Panc1 (cell line): ENCODE results near the gene SLFNL1. TPM values are rescaled to one million over a fixed set of nuclear protein-coding genes. Genes with fewer than 3 reads are reported as not detected.
A peak's percentile ranks its signal among the peaks of the same experiment; 100 is the strongest.

ENCODE experiments used
- ATAC-seq: fragments of 200-7000 bp; cut with Tn5 transposase; 2 replicates; pipeline ENCODE4 v1.9.1; 2020; ENCODE audit warnings: mild to moderate bottlenecking, moderate library complexity
- Bru-seq: library from RNA; stranded (reverse); fragments of 400-500 nt; gene quantifications from one replicate; lab custom pipeline; 2021; lab: Mats Ljungman, UMichigan
- BruChase-seq, 2 experiments: library from RNA; stranded (reverse); fragments of 400-500 nt; gene quantifications; one replicate each; lab custom pipeline; 2021; lab: Mats Ljungman, UMichigan
- BruUV-seq: library from RNA; stranded (reverse); fragments of 400-500 nt; replicated peaks from 2 replicates; lab custom pipeline; 2021; lab: Mats Ljungman, UMichigan
- CTCF ChIA-PET: fragments of 300-600 bp; sonication (Branson Sonifier 250); formaldehyde crosslinking; loops from one replicate; lab custom pipeline; 2022; ENCODE audit warnings: antibody characterized with exemption; lab: Charles Lee
- POLR2A ChIA-PET: fragments of 300-600 bp; sonication (Branson Sonifier 250); formaldehyde crosslinking; loops from one replicate; lab custom pipeline; 2022; ENCODE audit warnings: antibody characterized with exemption; lab: Charles Lee
- DNase-seq: peaks from one replicate; pipeline ENCODE4 v3.0.0-alpha.2; 2010; ENCODE audit warnings: low read depth, low spot score
- H3K27ac ChIP-seq: 2 replicates; pipeline ENCODE4 v1.5.1; 2011; ENCODE audit warnings: mild to moderate bottlenecking, low read length, inconsistent platforms
- H3K27me3 ChIP-seq: fragments of 200-500 bp; sonication (Bioruptor generic); 2 replicates; pipeline ENCODE4 v1.6.0; 2014; ENCODE audit warnings: low read length, inconsistent platforms; ENCODE audit not compliant: control insufficient read depth, insufficient read depth
- H3K36me3 ChIP-seq: fragments of 200-500 bp; sonication (Bioruptor generic); 2 replicates; pipeline ENCODE4 v1.5.1; 2014; ENCODE audit warnings: inconsistent platforms, mild to moderate bottlenecking, low read length, moderate library complexity; ENCODE audit not compliant: control insufficient read depth, insufficient read depth
- H3K4me1 ChIP-seq: 2 replicates; pipeline ENCODE4 v1.5.1; 2011; ENCODE audit warnings: inconsistent platforms, mild to moderate bottlenecking, low read length, moderate library complexity; ENCODE audit not compliant: control insufficient read depth, insufficient read depth
- H3K4me3 ChIP-seq, 2 experiments: 2 replicates each; pipeline ENCODE4 v1.5.1; 2011 to 2012; ENCODE audit warnings: low read depth in 2 of 2, low read length in 2 of 2, mild to moderate bottlenecking in 2 of 2, inconsistent platforms in 1 of 2, moderate library complexity in 1 of 2
- H3K9me3 ChIP-seq: fragments of 200-500 bp; sonication (Bioruptor generic); 2 replicates; pipeline ENCODE4 v1.5.1; 2014; ENCODE audit warnings: low read depth, mild to moderate bottlenecking, inconsistent platforms, low read length, moderate library complexity; ENCODE audit not compliant: control insufficient read depth, insufficient read depth
- POLR2AphosphoS5 ChIP-seq: IDR thresholded peaks from 2 replicates; pipeline ENCODE4 v1.6.1; 2012; ENCODE audit warnings: mild to moderate bottlenecking, low read depth, low read length, moderate library complexity
- SIN3A ChIP-seq: IDR thresholded peaks from 2 replicates; pipeline ENCODE4 v1.6.1; 2012; ENCODE audit warnings: low read depth, mild to moderate bottlenecking, low read length, moderate library complexity, borderline replicate concordance; ENCODE audit not compliant: insufficient read depth
- TCF7L2 ChIP-seq: IDR thresholded peaks from 2 replicates; pipeline ENCODE4 v1.6.1; 2011; ENCODE audit warnings: mild to moderate bottlenecking, low read depth, low read length, inconsistent platforms
- in situ Hi-C: cut with HindIII; loops from 2 replicates; pipeline ENCODE4 v1.10.0; 2016; ENCODE audit warnings: low sequenced_read_pairs, low pct_unique_long_range_greater_than_20kb
- intact Hi-C: fragments of 100-400 bp; cut with micrococcal nuclease; formaldehyde crosslinking; loops from one replicate; pipeline ENCODE4 v1.10.0; 2022; ENCODE audit not compliant: unreplicated experiment
- long read RNA-seq: library from polyadenylated mRNA; unstranded; transcript quantifications from one replicate; pipeline ENCODE4 v2.0.0, GENCODE V29; 2021; ENCODE audit not compliant: unreplicated experiment
- polyA plus RNA-seq: library from polyadenylated mRNA; unstranded; fragments of >200 nt; gene quantifications from one replicate; pipeline ENCODE4 v1.2.1, GENCODE V29; 2012; ENCODE audit warnings: missing spikeins; ENCODE audit not compliant: insufficient read length
- total RNA-seq: library from RNA; stranded (reverse); gene quantifications from one replicate; pipeline ENCODE4 v1.2.1, GENCODE V29; 2021; ENCODE audit not compliant: unreplicated experiment
- TF ChIP-seq, protein P1 (sequence below), 2 experiments: IDR thresholded peaks; 2 replicates each; pipeline ENCODE4 v1.6.1; 2011 to 2012; ENCODE audit warnings: low read depth in 2 of 2, control low read depth in 1 of 2, low read length in 1 of 2, mild to moderate bottlenecking in 1 of 2, moderate library complexity in 1 of 2; ENCODE audit not compliant: insufficient read depth in 1 of 2
- TF ChIP-seq, protein P2 (sequence below): fragments of 450-650 bp; IDR thresholded peaks from 2 replicates; pipeline ENCODE4 v1.5.1; 2017; ENCODE audit warnings: mild to moderate bottlenecking

Gene SLFNL1
- total RNA-seq (0.10 TPM), Bru-seq, nascent RNA (percentile 30 among the genes with signal in this experiment), BruChase-seq, experiment 1, labeled RNA remaining after a 2-hour chase (percentile 16 among the genes with signal in this experiment), BruChase-seq, experiment 2, labeled RNA remaining after a 6-hour chase (percentile 14 among the genes with signal in this experiment)
- polyA plus RNA-seq = 1.3 TPM
- long read RNA-seq, partial matches to known transcripts = 1 of 45 reads
- long read RNA-seq, other reads (novel, unspliced or antisense) = 44 of 45 reads

DNA sequence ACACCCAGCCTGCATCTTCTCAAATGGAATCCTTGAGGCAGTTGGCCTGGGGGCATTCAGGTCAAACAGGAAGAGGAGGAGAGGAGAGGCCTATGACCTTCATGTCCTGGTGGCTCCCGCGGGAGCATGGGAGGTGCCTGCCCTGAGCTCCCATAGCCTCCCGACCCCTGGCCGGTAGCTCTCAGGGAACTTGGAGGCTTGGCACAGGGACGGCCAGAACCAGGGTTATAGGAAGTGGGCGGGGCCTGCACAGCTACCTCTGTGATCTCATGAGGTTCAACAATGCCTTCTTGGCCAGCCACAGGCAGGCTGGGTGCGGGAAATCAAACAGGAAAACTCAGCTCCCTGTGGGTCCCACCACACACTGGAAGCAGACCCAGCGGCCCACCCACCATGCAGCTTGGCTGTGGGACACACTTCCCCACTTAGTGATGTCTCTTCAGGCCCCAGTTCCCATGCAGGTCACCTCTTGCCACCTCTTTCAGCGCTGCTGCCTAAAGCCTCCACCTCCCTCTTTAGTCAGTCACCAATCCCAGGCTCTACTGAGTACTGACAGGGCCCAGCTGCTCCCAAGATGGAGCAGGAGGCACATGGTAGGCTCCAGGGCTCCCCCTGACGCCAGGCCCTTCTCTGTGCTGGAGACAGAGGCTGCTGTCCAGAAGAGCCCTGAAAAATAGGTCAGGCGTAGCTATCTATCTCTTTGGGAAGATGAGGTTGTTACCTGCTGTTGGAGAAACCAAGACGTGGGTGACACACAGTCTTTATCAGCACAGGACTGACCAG is at the start of gene SLFNL1:
Gene SLFNL1, minus strand, starts transcription at position 200 of the 783 bp plus-strand sequence. CDS start 1,065 bp downstream, outside the sequence.
- ChIA-PET POLR2A (interaction anchor here (0.7 kb wide), 1 partner anchor 55 kb away, joined by 3 read pairs; no protein-coding TSS in a partner anchor), CTCF (interaction anchor here (0.6 kb wide), 1 partner anchor 226 kb away, joined by 9 read pairs; no protein-coding TSS in a partner anchor)
- peak within 1 kb of the TSS; percentile 65 for H3K27ac ChIP-seq
- H3K27me3 ChIP-seq = no peaks in the 10 kb centered on the region
- no TSS peak for BruUV-seq
- TF ChIP-seq POLR2AphosphoS5 = peak; percentile 64
- no peak for TF ChIP-seq SIN3A
- TF ChIP-seq TCF7L2 = no peak
- TF ChIP-seq, protein P1, sequence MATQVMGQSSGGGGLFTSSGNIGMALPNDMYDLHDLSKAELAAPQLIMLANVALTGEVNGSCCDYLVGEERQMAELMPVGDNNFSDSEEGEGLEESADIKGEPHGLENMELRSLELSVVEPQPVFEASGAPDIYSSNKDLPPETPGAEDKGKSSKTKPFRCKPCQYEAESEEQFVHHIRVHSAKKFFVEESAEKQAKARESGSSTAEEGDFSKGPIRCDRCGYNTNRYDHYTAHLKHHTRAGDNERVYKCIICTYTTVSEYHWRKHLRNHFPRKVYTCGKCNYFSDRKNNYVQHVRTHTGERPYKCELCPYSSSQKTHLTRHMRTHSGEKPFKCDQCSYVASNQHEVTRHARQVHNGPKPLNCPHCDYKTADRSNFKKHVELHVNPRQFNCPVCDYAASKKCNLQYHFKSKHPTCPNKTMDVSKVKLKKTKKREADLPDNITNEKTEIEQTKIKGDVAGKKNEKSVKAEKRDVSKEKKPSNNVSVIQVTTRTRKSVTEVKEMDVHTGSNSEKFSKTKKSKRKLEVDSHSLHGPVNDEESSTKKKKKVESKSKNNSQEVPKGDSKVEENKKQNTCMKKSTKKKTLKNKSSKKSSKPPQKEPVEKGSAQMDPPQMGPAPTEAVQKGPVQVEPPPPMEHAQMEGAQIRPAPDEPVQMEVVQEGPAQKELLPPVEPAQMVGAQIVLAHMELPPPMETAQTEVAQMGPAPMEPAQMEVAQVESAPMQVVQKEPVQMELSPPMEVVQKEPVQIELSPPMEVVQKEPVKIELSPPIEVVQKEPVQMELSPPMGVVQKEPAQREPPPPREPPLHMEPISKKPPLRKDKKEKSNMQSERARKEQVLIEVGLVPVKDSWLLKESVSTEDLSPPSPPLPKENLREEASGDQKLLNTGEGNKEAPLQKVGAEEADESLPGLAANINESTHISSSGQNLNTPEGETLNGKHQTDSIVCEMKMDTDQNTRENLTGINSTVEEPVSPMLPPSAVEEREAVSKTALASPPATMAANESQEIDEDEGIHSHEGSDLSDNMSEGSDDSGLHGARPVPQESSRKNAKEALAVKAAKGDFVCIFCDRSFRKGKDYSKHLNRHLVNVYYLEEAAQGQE (IDR thresholded peaks at IDR 0.05; ENCODE audit: insufficient read depth in 1 of 2, low read depth in 2 of 2, low read length in 1 of 2) = no peak
- TF ChIP-seq, protein P2, sequence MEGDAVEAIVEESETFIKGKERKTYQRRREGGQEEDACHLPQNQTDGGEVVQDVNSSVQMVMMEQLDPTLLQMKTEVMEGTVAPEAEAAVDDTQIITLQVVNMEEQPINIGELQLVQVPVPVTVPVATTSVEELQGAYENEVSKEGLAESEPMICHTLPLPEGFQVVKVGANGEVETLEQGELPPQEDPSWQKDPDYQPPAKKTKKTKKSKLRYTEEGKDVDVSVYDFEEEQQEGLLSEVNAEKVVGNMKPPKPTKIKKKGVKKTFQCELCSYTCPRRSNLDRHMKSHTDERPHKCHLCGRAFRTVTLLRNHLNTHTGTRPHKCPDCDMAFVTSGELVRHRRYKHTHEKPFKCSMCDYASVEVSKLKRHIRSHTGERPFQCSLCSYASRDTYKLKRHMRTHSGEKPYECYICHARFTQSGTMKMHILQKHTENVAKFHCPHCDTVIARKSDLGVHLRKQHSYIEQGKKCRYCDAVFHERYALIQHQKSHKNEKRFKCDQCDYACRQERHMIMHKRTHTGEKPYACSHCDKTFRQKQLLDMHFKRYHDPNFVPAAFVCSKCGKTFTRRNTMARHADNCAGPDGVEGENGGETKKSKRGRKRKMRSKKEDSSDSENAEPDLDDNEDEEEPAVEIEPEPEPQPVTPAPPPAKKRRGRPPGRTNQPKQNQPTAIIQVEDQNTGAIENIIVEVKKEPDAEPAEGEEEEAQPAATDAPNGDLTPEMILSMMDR = no peak
- no peaks in the 10 kb centered on the region for H3K9me3 ChIP-seq
- H3K36me3 ChIP-seq = no peaks in the 10 kb centered on the region
- in situ Hi-C loops (no loop called here), intact Hi-C loops (no loop called here)
- no peak for DNase-seq
- H3K4me3 ChIP-seq = no peak within 1 kb of the TSS
- ATAC-seq = peak; percentile 35
- peaks cover 31% of the 10 kb centered on the region for H3K4me1 ChIP-seq

DNA sequence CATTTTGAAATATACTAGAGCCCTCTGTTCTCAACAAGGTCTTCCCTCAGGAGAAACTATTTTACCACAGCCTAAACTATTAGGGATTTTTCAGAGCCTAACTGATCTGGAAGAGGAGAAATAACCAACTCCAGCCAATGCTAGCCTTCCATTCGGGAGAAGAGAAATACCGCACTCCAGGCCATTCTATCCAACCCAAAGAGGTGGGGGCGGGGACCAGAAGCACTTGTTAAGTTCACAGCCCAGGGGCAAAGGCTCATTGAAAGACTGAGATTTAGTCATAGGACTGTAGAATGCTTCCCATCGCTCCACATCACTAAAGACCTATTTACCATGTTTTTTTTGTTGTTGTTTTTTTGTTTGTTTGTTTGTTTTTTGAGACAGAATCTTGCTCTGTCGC is 35.4 kb upstream of the SLFNL1 start:
- POLR2A ChIA-PET = no interaction called here
- no peak for ATAC-seq
- no peak overlapping the region for H3K4me3 ChIP-seq
- no peak for DNase-seq
- CTCF ChIA-PET = no interaction called here
- intact Hi-C loops = no loop called here
- no peaks in the 10 kb centered on the region for H3K9me3 ChIP-seq
- no TSS peak for BruUV-seq
- no peak overlapping the region for H3K27ac ChIP-seq
- no peak for TF ChIP-seq POLR2AphosphoS5
- TF ChIP-seq, protein P2 = no peak
- no peak for TF ChIP-seq TCF7L2
- TF ChIP-seq, protein P1 (IDR thresholded peaks at IDR 0.05; ENCODE audit: insufficient read depth in 1 of 2, low read depth in 2 of 2, low read length in 1 of 2) = no peak
- no peak for TF ChIP-seq SIN3A
- in situ Hi-C loops = no loop called here
- no peaks in the 10 kb centered on the region for H3K4me1 ChIP-seq
- no peaks in the 10 kb centered on the region for H3K27me3 ChIP-seq
- no peaks in the 10 kb centered on the region for H3K36me3 ChIP-seq
